ENCODE measurements around the gene MC1R.

MC1R gene

DNA sequence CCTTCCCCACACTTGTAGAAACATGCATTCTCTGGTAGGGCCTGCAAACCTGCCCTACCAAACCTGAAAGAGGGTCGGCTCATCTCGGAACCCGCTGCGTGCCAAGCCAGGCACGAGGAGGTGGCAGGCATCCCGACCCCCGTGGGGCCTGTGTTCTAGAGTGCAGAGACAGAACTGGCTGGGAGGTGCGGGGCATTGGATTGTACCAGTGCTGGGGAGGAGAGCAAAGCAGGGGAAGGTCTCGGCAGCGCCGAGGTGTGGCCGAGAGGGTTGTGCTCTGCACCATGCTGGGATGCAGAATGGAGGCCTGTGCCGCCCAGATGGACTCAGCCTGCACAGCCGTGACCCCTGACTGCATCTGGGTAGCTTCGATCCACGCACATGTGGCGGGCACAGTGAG lies 17.8 kb upstream of the MC1R start:
- Histone ChIP-seq H3K27me3 (no peaks in the 10 kb centered on the region), H3K36me3 (peaks cover 67% of the 10 kb centered on the region), H3K4me3 (ENCODE audit: low read depth, low read length) (no peak overlapping the region), H3K4me1 (peaks cover 13% of the 10 kb centered on the region), H3K9me3 (no peaks in the 10 kb centered on the region)
- DNase-seq: no peak
- TF ChIP-seq, protein P1, sequence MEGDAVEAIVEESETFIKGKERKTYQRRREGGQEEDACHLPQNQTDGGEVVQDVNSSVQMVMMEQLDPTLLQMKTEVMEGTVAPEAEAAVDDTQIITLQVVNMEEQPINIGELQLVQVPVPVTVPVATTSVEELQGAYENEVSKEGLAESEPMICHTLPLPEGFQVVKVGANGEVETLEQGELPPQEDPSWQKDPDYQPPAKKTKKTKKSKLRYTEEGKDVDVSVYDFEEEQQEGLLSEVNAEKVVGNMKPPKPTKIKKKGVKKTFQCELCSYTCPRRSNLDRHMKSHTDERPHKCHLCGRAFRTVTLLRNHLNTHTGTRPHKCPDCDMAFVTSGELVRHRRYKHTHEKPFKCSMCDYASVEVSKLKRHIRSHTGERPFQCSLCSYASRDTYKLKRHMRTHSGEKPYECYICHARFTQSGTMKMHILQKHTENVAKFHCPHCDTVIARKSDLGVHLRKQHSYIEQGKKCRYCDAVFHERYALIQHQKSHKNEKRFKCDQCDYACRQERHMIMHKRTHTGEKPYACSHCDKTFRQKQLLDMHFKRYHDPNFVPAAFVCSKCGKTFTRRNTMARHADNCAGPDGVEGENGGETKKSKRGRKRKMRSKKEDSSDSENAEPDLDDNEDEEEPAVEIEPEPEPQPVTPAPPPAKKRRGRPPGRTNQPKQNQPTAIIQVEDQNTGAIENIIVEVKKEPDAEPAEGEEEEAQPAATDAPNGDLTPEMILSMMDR (IDR thresholded peaks at IDR 0.05; ENCODE audit: low read depth, low read length): no peak

DNA sequence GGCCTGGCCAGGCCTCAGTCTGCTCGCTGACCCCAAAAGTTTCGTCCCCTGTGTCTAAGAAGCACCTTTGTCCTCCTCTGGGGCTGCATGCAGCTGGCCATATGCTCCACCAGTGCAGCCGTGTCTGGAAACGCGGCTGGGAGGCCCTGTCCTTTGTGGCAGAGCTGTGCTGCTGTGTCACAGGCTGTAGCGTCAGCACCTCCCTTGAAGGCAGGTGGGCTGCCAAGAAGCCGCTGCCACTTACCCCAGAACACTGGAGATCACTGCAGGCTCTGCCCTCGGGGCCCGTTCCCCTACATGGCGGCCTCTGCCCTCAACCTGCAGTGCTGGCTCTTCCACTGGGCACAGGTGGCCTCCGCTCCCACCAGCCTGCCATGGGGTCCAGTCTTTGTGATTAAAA lies 15.7 kb upstream of the MC1R start:
- Histone ChIP-seq H3K27me3 (no peaks in the 10 kb centered on the region), H3K4me3 (ENCODE audit: low read depth, low read length) (no peak overlapping the region), H3K36me3 (peaks cover 65% of the 10 kb centered on the region), H3K9me3 (no peaks in the 10 kb centered on the region), H3K4me1 (peaks cover 24% of the 10 kb centered on the region)
- TF ChIP-seq, protein P1 (IDR thresholded peaks at IDR 0.05; ENCODE audit: low read depth, low read length): no peak
- peak; percentile 80 for DNase-seq

DNA sequence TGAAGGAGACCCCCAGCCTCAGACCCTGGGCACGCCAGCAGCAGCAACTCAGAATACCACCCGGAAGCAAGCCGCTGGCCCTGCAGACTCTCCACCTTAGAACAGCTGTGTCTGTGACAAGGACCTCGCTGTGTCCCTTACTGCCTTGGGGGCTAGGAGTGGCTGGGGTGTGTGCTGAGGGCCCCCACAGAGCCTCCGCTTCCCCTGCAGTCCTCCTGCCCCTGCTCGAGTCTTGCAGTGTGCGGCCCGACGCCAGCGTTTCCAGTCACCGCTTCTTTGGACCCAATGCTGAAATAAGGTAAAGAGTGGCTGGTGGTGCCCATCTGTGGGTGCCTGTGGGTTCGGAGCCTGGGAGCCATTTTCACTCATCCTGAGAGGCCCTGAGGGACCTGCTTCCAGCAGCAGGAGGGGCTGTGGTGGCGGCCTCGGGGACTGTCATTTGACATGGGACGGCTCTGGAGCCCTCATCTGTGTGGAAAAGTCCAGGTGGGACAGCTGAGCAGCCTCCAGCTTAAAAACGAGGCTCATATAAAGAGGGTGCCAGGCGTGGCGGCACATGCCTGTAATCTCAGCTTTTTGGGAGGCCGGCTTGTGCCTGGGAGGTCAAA lies 14.7 kb upstream of the MC1R start:
- DNase-seq: no peak
- Histone ChIP-seq H3K36me3 (peaks cover 62% of the 10 kb centered on the region), H3K4me1 (peaks cover 24% of the 10 kb centered on the region), H3K27me3 (no peaks in the 10 kb centered on the region), H3K4me3 (ENCODE audit: low read depth, low read length) (no peak overlapping the region), H3K9me3 (no peaks in the 10 kb centered on the region)
- TF ChIP-seq, protein P1 (IDR thresholded peaks at IDR 0.05; ENCODE audit: low read depth, low read length): no peak

DNA sequence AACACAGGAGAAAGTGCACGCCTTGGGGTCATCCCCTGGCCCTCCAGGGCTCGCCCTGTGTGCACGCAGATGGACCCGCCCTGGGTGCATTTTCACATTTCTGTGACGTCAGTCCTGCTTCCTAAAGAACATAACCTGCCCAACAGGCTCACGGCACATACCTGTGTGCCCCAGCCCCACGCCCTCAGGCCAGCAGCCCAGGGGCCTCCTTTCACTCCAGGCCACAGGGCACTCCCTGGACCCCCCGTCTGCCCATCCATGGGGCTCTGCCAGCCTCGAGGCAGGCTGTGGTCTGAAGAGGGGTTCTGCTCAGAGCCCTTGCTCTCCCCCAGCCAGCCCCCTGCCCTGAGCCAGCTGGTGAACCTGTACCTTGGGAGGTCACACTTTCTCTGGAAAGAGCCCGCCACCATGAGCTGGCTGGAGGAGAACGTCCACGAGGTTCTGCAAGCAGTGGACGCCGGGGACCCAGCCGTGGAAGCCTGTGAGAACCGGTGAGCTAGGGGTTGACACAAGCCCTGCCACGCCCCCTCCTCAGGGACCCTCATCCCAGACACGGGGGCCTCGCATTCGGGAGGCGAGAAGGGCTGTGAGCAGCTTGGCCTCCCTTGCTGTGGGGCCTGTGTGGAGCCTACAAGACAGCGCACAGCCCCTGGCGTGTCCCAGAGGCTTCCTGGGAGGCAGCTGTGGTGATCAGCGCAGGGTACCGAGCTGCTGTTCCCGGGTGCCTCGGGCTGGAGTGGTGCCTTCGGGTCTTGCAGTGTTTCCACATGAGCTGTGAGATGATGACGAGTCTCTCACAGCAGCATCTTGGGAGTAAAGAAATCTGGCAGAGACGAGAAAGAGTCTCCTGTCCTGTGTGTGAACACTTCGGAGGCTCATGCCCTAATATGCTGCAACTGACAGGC lies 13.8 kb upstream of the MC1R start:
- H3K36me3 ChIP-seq: peaks cover 60% of the 10 kb centered on the region
- no peak for DNase-seq
- no peaks in the 10 kb centered on the region for H3K27me3 ChIP-seq
- H3K4me3 ChIP-seq (ENCODE audit: low read depth, low read length): no peak overlapping the region
- no peaks in the 10 kb centered on the region for H3K9me3 ChIP-seq
- peaks cover 27% of the 10 kb centered on the region for H3K4me1 ChIP-seq
- TF ChIP-seq, protein P1 (IDR thresholded peaks at IDR 0.05; ENCODE audit: low read depth, low read length): no peak

DNA sequence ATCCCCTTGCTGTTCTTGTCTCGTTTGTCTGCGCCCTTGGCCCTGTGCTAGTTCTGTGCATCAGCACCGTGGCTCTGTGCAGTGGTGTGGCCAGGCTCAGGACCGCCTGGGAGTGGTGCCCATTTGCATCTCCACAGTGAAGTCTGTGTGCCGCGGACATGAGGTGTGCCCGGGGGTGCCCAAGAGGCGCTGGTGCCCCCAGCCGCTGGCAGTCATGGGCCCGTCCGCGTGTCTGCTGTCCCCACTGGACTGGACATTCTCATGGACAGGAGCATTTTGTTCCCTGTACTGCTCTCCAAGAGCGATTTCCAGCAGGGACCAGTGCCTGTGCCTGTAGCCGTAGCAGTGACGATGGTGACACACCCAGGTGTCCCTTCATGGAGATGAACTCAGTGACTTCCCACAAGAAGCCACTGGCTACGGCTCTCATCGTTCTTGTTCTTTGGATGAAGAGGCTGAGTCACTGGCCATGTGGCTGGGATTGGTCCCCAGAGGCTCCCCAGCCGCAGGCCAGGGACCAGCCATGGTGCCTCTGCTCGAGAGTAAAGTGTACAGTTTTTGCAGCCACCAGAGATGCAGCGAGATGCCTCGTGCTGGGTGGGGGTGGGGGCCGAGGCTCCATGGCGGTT lies 13.0 kb upstream of the MC1R start:
- Histone ChIP-seq H3K9me3 (no peaks in the 10 kb centered on the region), H3K27me3 (no peaks in the 10 kb centered on the region), H3K4me3 (ENCODE audit: low read depth, low read length) (peak overlapping the region; percentile 15), H3K4me1 (peaks cover 30% of the 10 kb centered on the region), H3K36me3 (peaks cover 57% of the 10 kb centered on the region)
- TF ChIP-seq, protein P1 (IDR thresholded peaks at IDR 0.05; ENCODE audit: low read depth, low read length): no peak
- DNase-seq: peak; percentile 90

Measured in BE2C (cell line).